K562 (cell line): ENCODE measurements around the gene MCCC1. TPM values are rescaled to one million over a fixed set of nuclear protein-coding genes. Genes with fewer than 3 reads are reported as not detected.
A peak's percentile ranks its signal among the peaks of the same experiment; 100 is the strongest.

Experiments
- GTF2F1 ChIP-seq: IDR thresholded peaks from 2 replicates; pipeline ENCODE4 v1.6.1; 2011; ENCODE audit warnings: low read depth, low read length, improper control_type of control experiment
- HMGN3 ChIP-seq: IDR thresholded peaks from 2 replicates; pipeline ENCODE4 v1.6.1; 2011; ENCODE audit warnings: borderline replicate concordance, low read depth, mild to moderate bottlenecking, mixed read lengths, low read length; ENCODE audit not compliant: insufficient read length; ENCODE audit errors: extremely low read depth
- HMGXB4 ChIP-seq: sonication (generic); formaldehyde crosslinking; IDR thresholded peaks from 2 replicates; pipeline ENCODE4 v1.8.1; 2023; ENCODE audit warnings: mild to moderate bottlenecking, missing genetic modification reagents
- MBD2 ChIP-seq: sonication (generic); IDR thresholded peaks from 2 replicates; pipeline ENCODE4 v1.6.1; 2016; ENCODE audit warnings: low read depth, borderline replicate concordance
- MEIS2 ChIP-seq: fragments of 450-650 bp; IDR thresholded peaks from 2 replicates; pipeline ENCODE4 v1.6.1; 2014; ENCODE audit warnings: mild to moderate bottlenecking; ENCODE audit not compliant: partially characterized antibody
- RBM25 ChIP-seq: fragments of 200-400 bp; formaldehyde crosslinking; IDR thresholded peaks from 2 replicates; pipeline ENCODE4 v1.6.1; 2018; ENCODE audit warnings: low read length, low read depth, moderate library complexity; ENCODE audit not compliant: severe bottlenecking
- TFE3 ChIP-seq: fragments of 450-650 bp; formaldehyde crosslinking; IDR thresholded peaks from 2 replicates; pipeline ENCODE4 v1.4.0; 2020; ENCODE audit warnings: mild to moderate bottlenecking, mixed read lengths
- ZFX ChIP-seq: sonication (generic); formaldehyde crosslinking; IDR thresholded peaks from 2 replicates; pipeline ENCODE4 v1.8.0; 2022; ENCODE audit warnings: mild to moderate bottlenecking, missing genetic modification reagents, moderate library complexity
- ZNF24 ChIP-seq: fragments of 450-650 bp; IDR thresholded peaks from 2 replicates; pipeline ENCODE4 v1.6.1; 2016
- ZNF445 ChIP-seq: fragments of 250-450 bp; sonication (Bioruptor Pico); IDR thresholded peaks from 2 replicates; pipeline ENCODE4 v1.4.0; 2020; ENCODE audit warnings: low read depth, mild to moderate bottlenecking, moderate library complexity
- polyA plus RNA-seq, 8 experiments: library from polyadenylated mRNA; depleted of rRNA in 4 of 8; stranded (reverse) in 5 of 8; unstranded in 3 of 8; fragments of >200 nt; fragmentation: Nextera tagmentation in 2 of 8; fragmentation: Illumina TruSeq in 1 of 8; extraction: Ambion mirVana in 2 of 8; extraction: Trizol in 1 of 8; gene quantifications; 2 replicates each; pipeline versions ENCODE4 v1.2.1 to v1.2.3, GENCODE V29; 2011 to 2014; ENCODE audit warnings: inconsistent platforms in 1 of 8, missing spikeins in 1 of 8
- total RNA-seq, 7 experiments: library from RNA; depleted of rRNA in 6 of 7; stranded (reverse); fragments of >200 nt in 6 of 7; fragmentation: Illumina TruSeq in 2 of 7; extraction: Trizol in 2 of 7; gene quantifications; 2 replicates each; pipeline versions ENCODE4 v1.2.1 to v1.2.3, GENCODE V29; 2011 to 2021; ENCODE audit warnings: low replicate concordance in 1 of 7
- TF ChIP-seq, protein P1 (sequence below): fragments of 450-650 bp; IDR thresholded peaks from 2 replicates; pipeline ENCODE4 v1.6.1; 2016; ENCODE audit warnings: mild to moderate bottlenecking, moderate library complexity

The MCCC1 gene
- total and polyA plus RNA-seq, 9 of the 15 experiments (the other 6 are each of a cell fraction or from before 2014, with no cell fraction given) = 13.7 to 26.9 (median 23.0) TPM

DNA sequence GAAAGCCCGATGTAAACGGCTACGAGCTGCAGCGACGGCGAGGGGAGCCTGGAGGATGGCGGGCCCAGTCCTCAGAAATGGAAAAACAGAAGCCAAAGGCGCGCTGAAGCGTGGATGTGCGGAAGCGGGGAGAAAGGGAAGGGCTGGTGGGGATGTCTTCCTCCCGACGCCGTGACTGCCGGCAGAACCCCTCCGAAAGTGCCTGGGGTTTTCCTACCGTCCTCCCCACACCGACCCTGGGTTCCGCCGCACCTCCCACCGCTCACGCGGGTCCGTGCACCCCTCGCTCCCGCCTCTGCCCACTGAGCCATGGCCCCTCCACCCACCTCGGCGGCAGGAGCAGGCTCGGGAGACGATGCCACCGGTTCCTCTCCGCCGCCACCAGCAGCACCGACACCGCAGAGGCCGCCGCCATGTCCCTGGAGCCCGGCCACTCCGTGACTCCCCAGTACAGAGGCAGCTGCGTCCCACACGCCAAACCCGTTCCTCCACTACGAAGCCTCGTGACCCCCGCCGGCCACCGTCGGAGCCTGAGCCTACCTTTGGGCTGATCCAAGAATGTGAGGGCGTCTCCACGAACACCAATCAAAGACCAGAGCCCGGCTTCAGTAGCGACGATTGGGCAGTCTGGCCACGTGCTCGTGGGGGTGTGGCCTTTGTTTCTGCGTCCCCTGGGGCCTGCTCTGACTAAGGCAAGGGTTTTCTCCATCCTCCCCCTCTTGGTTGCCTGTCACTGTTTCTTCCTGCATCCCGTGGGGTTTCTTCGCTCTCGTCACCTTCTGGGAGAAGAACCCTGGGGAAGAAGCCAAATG, at the start of gene MCCC1 (continued):
- TF ChIP-seq HMGXB4 (CRISPR knock-in tag) = peak; percentile 77; the same call in 1 of the 2 replicates
- TF ChIP-seq TFE3 (CRISPR knock-in tag) = peak; percentile 55
- TF ChIP-seq HMGN3 = peak; percentile 33
- no peak for TF ChIP-seq ZNF24
- TF ChIP-seq MEIS2 = no peak
- no peak; the same call in 1 of the 2 replicates for TF ChIP-seq GTF2F1
- peak; percentile 82 for TF ChIP-seq RBM25
- TF ChIP-seq, protein P1, sequence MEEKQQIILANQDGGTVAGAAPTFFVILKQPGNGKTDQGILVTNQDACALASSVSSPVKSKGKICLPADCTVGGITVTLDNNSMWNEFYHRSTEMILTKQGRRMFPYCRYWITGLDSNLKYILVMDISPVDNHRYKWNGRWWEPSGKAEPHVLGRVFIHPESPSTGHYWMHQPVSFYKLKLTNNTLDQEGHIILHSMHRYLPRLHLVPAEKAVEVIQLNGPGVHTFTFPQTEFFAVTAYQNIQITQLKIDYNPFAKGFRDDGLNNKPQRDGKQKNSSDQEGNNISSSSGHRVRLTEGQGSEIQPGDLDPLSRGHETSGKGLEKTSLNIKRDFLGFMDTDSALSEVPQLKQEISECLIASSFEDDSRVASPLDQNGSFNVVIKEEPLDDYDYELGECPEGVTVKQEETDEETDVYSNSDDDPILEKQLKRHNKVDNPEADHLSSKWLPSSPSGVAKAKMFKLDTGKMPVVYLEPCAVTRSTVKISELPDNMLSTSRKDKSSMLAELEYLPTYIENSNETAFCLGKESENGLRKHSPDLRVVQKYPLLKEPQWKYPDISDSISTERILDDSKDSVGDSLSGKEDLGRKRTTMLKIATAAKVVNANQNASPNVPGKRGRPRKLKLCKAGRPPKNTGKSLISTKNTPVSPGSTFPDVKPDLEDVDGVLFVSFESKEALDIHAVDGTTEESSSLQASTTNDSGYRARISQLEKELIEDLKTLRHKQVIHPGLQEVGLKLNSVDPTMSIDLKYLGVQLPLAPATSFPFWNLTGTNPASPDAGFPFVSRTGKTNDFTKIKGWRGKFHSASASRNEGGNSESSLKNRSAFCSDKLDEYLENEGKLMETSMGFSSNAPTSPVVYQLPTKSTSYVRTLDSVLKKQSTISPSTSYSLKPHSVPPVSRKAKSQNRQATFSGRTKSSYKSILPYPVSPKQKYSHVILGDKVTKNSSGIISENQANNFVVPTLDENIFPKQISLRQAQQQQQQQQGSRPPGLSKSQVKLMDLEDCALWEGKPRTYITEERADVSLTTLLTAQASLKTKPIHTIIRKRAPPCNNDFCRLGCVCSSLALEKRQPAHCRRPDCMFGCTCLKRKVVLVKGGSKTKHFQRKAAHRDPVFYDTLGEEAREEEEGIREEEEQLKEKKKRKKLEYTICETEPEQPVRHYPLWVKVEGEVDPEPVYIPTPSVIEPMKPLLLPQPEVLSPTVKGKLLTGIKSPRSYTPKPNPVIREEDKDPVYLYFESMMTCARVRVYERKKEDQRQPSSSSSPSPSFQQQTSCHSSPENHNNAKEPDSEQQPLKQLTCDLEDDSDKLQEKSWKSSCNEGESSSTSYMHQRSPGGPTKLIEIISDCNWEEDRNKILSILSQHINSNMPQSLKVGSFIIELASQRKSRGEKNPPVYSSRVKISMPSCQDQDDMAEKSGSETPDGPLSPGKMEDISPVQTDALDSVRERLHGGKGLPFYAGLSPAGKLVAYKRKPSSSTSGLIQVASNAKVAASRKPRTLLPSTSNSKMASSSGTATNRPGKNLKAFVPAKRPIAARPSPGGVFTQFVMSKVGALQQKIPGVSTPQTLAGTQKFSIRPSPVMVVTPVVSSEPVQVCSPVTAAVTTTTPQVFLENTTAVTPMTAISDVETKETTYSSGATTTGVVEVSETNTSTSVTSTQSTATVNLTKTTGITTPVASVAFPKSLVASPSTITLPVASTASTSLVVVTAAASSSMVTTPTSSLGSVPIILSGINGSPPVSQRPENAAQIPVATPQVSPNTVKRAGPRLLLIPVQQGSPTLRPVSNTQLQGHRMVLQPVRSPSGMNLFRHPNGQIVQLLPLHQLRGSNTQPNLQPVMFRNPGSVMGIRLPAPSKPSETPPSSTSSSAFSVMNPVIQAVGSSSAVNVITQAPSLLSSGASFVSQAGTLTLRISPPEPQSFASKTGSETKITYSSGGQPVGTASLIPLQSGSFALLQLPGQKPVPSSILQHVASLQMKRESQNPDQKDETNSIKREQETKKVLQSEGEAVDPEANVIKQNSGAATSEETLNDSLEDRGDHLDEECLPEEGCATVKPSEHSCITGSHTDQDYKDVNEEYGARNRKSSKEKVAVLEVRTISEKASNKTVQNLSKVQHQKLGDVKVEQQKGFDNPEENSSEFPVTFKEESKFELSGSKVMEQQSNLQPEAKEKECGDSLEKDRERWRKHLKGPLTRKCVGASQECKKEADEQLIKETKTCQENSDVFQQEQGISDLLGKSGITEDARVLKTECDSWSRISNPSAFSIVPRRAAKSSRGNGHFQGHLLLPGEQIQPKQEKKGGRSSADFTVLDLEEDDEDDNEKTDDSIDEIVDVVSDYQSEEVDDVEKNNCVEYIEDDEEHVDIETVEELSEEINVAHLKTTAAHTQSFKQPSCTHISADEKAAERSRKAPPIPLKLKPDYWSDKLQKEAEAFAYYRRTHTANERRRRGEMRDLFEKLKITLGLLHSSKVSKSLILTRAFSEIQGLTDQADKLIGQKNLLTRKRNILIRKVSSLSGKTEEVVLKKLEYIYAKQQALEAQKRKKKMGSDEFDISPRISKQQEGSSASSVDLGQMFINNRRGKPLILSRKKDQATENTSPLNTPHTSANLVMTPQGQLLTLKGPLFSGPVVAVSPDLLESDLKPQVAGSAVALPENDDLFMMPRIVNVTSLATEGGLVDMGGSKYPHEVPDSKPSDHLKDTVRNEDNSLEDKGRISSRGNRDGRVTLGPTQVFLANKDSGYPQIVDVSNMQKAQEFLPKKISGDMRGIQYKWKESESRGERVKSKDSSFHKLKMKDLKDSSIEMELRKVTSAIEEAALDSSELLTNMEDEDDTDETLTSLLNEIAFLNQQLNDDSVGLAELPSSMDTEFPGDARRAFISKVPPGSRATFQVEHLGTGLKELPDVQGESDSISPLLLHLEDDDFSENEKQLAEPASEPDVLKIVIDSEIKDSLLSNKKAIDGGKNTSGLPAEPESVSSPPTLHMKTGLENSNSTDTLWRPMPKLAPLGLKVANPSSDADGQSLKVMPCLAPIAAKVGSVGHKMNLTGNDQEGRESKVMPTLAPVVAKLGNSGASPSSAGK = peak; percentile 83
- TF ChIP-seq MBD2 = peak; percentile 68
- TF ChIP-seq ZNF445 (CRISPR knock-in tag) = no peak
- peak; percentile 80 for TF ChIP-seq ZFX (CRISPR knock-in tag)
